Inflammatory macrophage (primary cell): ENCODE measurements around the gene MAPK9.

Experiments used
- DNase-seq, 2 donors: peaks; one replicate each; pipeline ENCODE4 v3.0.0-alpha.2; 2020 to 2022

Gene MAPK9

GRCh38 chr5:180201051-180201987, 90.6 kb downstream of the MAPK9 start:
- DNase-seq: peak; percentile 28 to 34

GRCh38 chr5:180199390-180199789, 92.5 kb downstream of the MAPK9 start:
- no peak for DNase-seq

DNA sequence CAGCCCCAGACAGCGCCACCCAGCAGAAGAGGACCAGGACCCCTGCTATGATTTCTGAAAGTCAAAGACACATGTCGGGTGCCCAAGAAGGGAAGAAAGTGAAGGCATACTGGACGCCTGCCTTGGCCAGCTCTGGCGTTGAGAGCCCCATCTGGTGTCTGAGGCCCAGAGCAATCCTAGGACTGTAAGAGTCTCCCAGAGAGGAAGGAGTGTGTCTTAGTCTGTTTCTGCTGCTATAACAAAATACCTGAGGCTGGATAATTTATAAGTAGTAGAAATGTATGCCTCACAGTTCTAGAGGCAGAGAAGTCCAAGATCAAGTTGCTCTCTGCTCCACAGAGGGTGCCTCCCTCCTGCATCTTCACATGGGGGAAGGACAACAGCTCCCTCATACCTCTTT, 93.7 kb downstream of the MAPK9 start:
- no peak for DNase-seq

- DNase-seq: no peak
These were observed 94.7 kb downstream of the MAPK9 start for GRCh38 chr5:180197016-180197702.

DNA sequence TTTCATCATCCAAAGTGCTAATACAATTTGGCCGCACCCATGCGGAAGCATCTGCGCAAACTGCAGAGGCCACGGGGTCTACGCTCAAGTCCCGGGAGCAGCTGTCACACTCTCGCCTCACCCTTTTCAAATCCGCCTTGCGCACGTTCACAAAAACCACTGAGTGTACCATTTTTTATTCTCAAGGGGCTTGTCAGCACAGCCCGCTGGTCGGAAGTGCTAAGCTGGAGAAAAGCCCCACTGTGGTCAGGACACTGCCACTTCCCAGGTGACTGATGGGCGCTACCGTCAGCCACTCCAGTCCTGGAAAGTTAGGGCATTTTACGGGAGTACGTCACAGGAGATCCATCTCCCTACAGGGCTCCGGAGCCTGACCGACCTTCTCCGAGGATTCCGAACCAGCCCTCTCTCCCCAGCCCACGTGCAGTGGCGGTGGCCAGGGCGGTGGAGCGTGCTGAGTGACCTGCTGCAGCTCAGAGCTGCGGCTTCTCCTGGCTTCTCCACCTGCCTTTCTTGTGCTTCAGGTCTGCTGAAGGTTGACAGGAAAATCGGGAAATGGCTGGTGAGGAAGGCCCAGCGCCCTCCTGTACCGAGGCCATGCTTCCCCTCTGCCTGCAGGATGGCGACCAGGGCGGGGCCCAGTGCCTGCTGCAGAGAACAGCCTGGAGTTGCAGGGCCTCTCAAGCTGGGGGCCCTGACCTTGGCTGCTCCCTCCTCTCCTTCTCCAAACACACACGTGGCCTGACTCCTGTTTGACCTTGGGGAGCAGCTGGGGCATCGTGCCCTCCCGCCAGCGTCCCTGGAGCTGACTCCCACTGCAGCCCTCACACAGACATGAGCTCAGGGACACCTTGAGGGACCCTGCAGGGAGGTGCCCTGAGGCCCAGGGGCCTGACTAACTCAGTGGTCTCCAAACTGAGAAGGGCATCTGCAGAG, 97.2 kb downstream of the MAPK9 start:
- no peak for DNase-seq

DNA sequence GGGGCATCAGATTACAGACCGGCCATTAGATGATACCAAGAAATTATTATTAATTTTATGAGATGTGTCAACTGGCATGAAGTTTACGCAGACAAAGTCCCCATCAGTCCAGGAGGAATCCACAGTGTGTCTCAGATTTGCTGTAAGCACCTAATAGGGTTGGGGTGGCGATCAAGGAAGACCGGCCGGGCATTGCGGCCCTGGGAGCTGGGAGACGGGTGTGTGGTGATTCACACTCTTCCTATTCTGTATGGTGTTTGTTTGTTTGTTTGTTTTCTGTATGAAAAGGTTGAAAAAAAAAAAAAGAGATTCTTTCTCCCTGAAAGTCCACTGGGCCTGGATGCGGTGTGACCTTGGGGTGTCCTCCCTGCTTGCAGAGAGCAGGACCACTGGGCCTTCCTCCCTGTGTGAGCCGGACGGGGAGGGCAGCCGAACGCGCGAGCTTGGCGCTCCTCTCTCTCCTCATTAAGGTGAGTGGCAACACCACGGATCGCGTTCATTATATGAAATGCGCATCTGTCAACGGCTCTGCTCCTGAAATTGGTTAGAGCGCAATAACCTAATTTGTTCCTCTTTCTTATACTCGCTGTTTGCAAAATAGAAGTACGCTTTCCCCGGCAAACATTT, 98.0 kb downstream of the MAPK9 start:
- DNase-seq: no peak

DNA sequence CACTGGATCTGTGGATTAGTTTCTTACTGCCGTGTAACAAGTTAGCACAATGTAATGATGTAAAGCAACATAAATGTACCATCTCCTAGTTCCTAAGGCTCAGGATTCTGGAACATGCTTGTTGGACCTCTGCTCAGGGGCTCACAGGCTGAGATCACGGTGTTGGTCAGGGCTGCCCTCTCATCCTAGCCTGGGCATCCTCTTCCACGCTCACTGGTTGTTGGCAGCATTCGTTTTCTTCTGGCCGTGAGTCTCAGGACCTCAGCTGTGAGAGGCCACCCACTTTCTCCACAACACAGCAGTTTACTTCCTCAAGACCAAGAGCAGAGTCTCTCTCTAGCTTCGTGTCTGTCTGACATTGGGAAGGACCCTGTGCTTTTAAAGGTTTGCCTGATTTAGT, 100.2 kb downstream of the MAPK9 start:
- DNase-seq: no peak

DNA sequence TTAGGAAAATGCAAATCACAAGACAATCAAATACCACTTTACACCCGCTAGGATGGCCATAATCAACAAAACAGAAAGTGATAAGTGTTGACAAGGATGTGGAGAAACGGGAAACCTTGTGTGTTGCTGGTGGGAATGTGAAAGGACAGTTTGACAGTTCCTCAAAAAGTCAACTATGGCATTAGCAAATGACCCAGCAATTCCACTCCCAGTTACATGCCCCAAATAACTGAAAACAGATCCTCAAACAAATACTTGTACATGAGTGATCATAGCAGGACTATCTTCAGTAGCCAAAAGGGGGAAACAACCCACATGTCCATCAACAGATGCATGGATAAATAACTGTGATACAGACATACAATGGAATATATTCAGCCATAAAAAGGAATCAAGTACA, 104.1 kb downstream of the MAPK9 start:
- DNase-seq: no peak
